Left ventricle myocardium inferior (tissue), 1 donor: Measurements from ENCODE around the gene PBRM1. TPM values are rescaled to one million over a fixed set of nuclear protein-coding genes. Genes with fewer than 3 reads are reported as not detected.
A peak's percentile ranks its signal among the peaks of the same experiment; 100 is the strongest.

Experiments used
- DNase-seq: peaks from one replicate; pipeline ENCODE4 v3.0.0-alpha.2; 2020
- H3K27ac ChIP-seq: fragments of 200-600 bp; replicated peaks from 2 replicates; pipeline ENCODE4 v1.8.0; 2021
- H3K27me3 ChIP-seq: fragments of 200-600 bp; 2 replicates; pipeline ENCODE4 v1.8.0; 2021; ENCODE audit warnings: low read depth
- H3K36me3 ChIP-seq: fragments of 200-600 bp; 2 replicates; pipeline ENCODE4 v1.8.0; 2021
- H3K4me1 ChIP-seq: fragments of 200-600 bp; 2 replicates; pipeline ENCODE4 v1.8.0; 2021
- H3K4me3 ChIP-seq: fragments of 200-600 bp; 2 replicates; pipeline ENCODE4 v1.8.0; 2021; ENCODE audit warnings: mild to moderate bottlenecking, moderate library complexity
- H3K9me3 ChIP-seq: fragments of 200-600 bp; replicated peaks from 2 replicates; pipeline ENCODE4 v1.8.0; 2021
- intact Hi-C: fragments of 100-400 bp; cut with micrococcal nuclease; formaldehyde crosslinking; loops from one replicate; pipeline ENCODE4 v1.11.0; 2022
- total RNA-seq: library from RNA; stranded (reverse); fragmentation: NEBNext Ultra II Directional; extraction: Animal tissue kit (Norgen Biotek cat#: 25700); gene quantifications from one replicate; pipeline ENCODE4 v1.2.1, GENCODE V29; 2021
- TF ChIP-seq, protein P1 (sequence below): fragments of 200-600 bp; IDR thresholded peaks from 2 replicates; pipeline ENCODE4 v1.8.0; 2021; ENCODE audit warnings: antibody characterized with exemption, mild to moderate bottlenecking, borderline replicate concordance
- donor health status: DM: no; HTN: yes; CAD: no; lungs with severe emphysema.

The PBRM1 gene
- total RNA-seq, 1 donor from 2014 or later, result 52.3 TPM

DNA sequence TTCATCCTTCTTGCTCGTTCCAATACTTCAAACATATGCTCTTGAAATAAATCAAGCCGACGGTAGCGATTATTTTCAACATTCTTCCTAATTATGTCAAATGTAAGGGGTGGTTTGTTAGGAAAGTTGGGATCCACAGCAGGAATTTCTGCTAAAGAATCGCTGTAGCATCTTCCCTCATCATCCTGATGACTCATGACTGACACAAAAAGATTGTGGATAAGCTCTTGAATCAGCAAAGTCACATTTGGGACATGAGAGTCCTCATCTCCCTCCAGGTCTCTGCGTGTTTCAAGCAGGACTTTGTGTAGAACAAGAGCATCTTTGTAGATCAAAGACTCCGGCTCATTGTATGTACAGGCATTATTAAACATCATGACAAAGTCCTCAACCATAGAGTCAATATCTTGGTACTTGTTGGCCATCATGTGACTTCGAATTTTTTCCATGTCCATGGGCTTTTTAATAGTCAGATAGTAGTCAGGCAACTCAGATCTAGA is 76.3 kb downstream of the PBRM1 start:
- intact Hi-C loops, result no loop called here
- Histone ChIP-seq H3K36me3 (peaks cover 75% of the 10 kb centered on the region), H3K27me3 (no peaks in the 10 kb centered on the region), H3K27ac (no peak overlapping the region), H3K9me3 (no peaks in the 10 kb centered on the region), H3K4me3 (no peak overlapping the region), H3K4me1 (peaks cover 34% of the 10 kb centered on the region)
- TF ChIP-seq, protein P1, sequence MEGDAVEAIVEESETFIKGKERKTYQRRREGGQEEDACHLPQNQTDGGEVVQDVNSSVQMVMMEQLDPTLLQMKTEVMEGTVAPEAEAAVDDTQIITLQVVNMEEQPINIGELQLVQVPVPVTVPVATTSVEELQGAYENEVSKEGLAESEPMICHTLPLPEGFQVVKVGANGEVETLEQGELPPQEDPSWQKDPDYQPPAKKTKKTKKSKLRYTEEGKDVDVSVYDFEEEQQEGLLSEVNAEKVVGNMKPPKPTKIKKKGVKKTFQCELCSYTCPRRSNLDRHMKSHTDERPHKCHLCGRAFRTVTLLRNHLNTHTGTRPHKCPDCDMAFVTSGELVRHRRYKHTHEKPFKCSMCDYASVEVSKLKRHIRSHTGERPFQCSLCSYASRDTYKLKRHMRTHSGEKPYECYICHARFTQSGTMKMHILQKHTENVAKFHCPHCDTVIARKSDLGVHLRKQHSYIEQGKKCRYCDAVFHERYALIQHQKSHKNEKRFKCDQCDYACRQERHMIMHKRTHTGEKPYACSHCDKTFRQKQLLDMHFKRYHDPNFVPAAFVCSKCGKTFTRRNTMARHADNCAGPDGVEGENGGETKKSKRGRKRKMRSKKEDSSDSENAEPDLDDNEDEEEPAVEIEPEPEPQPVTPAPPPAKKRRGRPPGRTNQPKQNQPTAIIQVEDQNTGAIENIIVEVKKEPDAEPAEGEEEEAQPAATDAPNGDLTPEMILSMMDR, result no peak
- no peak for DNase-seq

DNA sequence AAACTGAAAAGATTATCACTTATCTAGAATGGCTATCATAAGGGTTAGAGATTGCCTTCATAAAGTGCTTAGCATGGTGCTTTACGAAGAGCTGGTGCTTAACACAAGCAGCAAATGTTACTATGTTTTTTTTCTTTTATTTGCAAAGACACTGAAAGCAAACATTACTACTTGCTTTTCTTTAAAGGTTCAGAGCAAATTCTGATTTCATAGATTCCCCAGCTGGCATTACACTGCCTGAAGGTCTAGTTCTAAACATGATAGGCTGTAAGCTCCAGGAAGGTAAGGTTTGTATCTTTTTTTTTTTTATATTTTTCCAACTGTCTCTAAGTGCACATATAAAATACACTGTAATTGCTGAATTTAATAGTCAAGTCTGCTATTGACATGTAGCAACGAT is 77.4 kb downstream of the PBRM1 start:
- Histone ChIP-seq H3K4me3 (no peak overlapping the region), H3K4me1 (peaks cover 34% of the 10 kb centered on the region), H3K9me3 (no peaks in the 10 kb centered on the region), H3K36me3 (peaks cover 75% of the 10 kb centered on the region), H3K27ac (peak overlapping the region; percentile 66), H3K27me3 (no peaks in the 10 kb centered on the region)
- intact Hi-C loops, result no loop called here
- DNase-seq, result no peak
- TF ChIP-seq, protein P1, result no peak

DNA sequence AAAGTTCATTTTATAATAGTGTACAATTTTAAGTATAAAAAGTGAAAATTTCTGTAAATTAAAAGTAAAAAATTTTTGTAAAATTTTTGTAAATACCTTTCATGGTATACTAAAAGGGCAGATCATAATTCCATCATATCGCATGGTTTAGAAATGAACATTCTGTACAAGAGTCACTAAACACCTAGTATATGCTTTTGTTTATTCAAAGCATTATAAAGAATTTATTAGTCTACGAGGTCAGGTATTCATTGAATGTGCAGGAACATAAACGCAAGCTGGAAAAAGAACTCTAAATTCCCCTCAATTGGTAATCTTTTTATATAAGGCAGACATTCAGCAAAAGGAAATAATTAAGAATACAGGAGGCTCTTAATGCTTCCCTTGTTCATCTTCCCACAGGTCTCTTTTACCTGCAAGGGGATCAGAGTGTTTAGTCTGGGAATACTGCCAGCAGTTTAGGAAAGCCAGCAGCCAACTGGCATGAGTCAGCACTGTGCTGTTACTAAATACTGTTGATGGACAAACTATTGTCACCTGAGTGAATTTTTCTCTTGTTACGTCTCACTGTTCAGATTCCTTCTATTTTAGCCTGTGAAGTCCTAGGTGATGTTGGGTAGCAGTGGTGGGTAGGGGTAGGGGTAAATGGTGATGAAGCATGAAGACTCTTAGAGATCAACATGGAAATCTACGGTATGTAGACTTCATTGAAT is 79.2 kb downstream of the PBRM1 start:
- H3K27me3 ChIP-seq, result no peaks in the 10 kb centered on the region
- peaks cover under 1% of the 10 kb centered on the region for H3K9me3 ChIP-seq
- peak overlapping the region; percentile 66 for H3K27ac ChIP-seq
- no peak for DNase-seq
- H3K36me3 ChIP-seq, result peaks cover 75% of the 10 kb centered on the region
- no peak overlapping the region for H3K4me3 ChIP-seq
- peaks cover 34% of the 10 kb centered on the region for H3K4me1 ChIP-seq
- TF ChIP-seq, protein P1, result no peak
- intact Hi-C loops, result no loop called here

DNA sequence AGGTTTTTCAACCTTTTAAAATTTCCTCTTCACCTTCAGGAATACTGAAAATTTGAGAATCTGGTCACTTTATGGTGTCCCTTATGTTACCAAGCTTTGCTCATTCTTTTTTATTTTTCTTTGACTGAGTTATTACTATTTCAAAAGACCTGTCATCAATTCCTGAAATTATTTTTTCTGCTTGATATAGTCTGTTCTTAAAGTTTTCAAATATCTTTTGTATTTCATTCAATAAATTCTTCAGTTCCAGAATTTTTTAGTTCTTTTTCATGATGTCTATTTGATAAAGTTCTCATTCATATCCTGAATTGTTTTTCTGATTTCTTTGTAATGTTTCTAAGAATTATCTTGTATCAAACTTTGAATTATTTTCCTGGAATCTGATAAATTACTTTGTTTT is 85.5 kb downstream of the PBRM1 start:
- H3K4me3 ChIP-seq, result no peak overlapping the region
- H3K27me3 ChIP-seq, result no peaks in the 10 kb centered on the region
- H3K27ac ChIP-seq, result no peak overlapping the region
- peaks cover 21% of the 10 kb centered on the region for H3K9me3 ChIP-seq
- no peak for DNase-seq
- H3K36me3 ChIP-seq, result peaks cover 78% of the 10 kb centered on the region
- intact Hi-C loops, result no loop called here
- TF ChIP-seq, protein P1, result no peak
- H3K4me1 ChIP-seq, result no peaks in the 10 kb centered on the region

DNA sequence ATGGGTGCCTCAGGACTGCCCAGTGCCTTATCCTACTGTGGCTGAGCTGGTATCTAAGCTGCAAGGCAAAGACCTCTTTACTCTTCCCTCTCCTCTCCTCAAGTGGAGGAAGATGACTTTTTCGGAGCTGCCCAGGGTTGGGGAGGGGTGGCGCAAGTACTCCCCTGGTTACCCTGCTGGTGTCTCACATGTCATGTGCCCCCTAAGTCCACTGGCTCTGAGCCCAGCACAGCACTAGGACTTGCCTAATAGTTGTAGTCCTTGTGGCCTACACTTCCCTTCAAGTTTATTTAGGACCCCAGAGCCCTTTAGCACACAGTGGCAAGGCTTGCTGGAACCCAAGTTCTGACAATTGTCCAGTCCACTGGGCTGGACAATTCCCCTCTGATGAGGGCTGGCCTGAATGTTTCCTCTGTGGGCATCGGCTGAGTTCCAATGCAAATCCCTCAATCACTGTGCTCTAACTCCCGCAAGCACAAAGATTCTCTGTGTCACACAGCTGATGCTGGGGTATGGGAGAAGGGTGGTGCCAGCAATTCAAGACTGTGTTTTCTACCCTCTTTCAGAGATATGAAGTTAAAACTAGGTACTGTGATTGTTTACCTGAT is 89.0 kb downstream of the PBRM1 start:
- no peaks in the 10 kb centered on the region for H3K27me3 ChIP-seq
- no peak for DNase-seq
- intact Hi-C loops, result no loop called here
- TF ChIP-seq, protein P1, result no peak
- H3K36me3 ChIP-seq, result peaks cover 52% of the 10 kb centered on the region
- no peak overlapping the region for H3K27ac ChIP-seq
- H3K9me3 ChIP-seq, result peaks cover 21% of the 10 kb centered on the region
- peaks cover 8% of the 10 kb centered on the region for H3K4me1 ChIP-seq
- no peak overlapping the region for H3K4me3 ChIP-seq
